ENCODE data around the gene SARM1. TPM values are rescaled to one million over a fixed set of nuclear protein-coding genes. Genes with fewer than 3 reads are reported as not detected.

Gene SARM1
- total and polyA plus RNA-seq, 9 of the 15 experiments (the other 6 are each of a cell fraction or from before 2014, with no cell fraction given): 0.04 to 0.55 (median 0.11) TPM; not detected in 2

- TF ChIP-seq YY1 (IDR thresholded peaks at IDR 0.05; ENCODE audit: borderline replicate concordance in 1 of 3, control insufficient read depth in 1 of 3, extremely low read depth in 1 of 3, insufficient read depth in 3 of 3, insufficient read length in 1 of 3, insufficient replicate concordance in 2 of 3, low read depth in 1 of 3, low read length in 2 of 3) (peak in 1 of 3 experiments; percentile 18), L3MBTL2 (IDR thresholded peaks at IDR 0.05) (0 out of 2 replicates have a peak, but pooled peaks have one; percentile 27), HBP1 (CRISPR knock-in tag; IDR thresholded peaks at IDR 0.05) (no peak), PURB (CRISPR knock-in tag; IDR thresholded peaks at IDR 0.05; ENCODE audit: low read depth) (no peak), MGA (IDR thresholded peaks at IDR 0.05) (0 out of 2 replicates have a peak, but pooled peaks have one; percentile 17), ILK (tag; IDR thresholded peaks at IDR 0.05; ENCODE audit: borderline replicate concordance, low read depth) (no peak), ZNF277 (CRISPR knock-in tag; IDR thresholded peaks at IDR 0.05; ENCODE audit: borderline replicate concordance) (no peak), ZNF324 (CRISPR knock-in tag; IDR thresholded peaks at IDR 0.05) (no peak), ARHGAP35 (IDR thresholded peaks at IDR 0.05; ENCODE audit: partially characterized antibody) (no peak), SIX5 (IDR thresholded peaks at IDR 0.05; ENCODE audit: borderline replicate concordance in 1 of 2, insufficient read depth in 1 of 2, low read depth in 1 of 2, low read length in 2 of 2) (no peak), ZBTB1 (CRISPR knock-in tag; IDR thresholded peaks at IDR 0.05; ENCODE audit: borderline replicate concordance, low read depth) (no peak)
Measured at GRCh38 chr17:28391401-28391800, 19.9 kb downstream of the SARM1 start (continued).

Measured in K562 (cell line).